ENCODE results near the gene SLC34A1.

GRCh38 chr5:177339107-177339638 lies 45.1 kb upstream of the SLC34A1 start:
- TF ChIP-seq CTCF (IDR thresholded peaks at IDR 0.05) (no peak), POLR2A (IDR thresholded peaks at IDR 0.05) (no peak)
